HG03097 (cell line): ENCODE results near the gene SOX6.

Source experiments
- ATAC-seq: cut with Tn5 transposase; IDR thresholded peaks from one replicate; pipeline ENCODE4 v1.9.1; 2021; ENCODE audit not compliant: unreplicated experiment, low FRiP score

The SOX6 gene

GRCh38 chr11:15976433-15977045 lies 379.8 kb downstream of the SOX6 start:
- no peak for ATAC-seq

GRCh38 chr11:15975742-15976141 lies 380.6 kb downstream of the SOX6 start:
- ATAC-seq, result no peak

- no peak for ATAC-seq
Measured at GRCh38 chr11:15972838-15973237, 383.5 kb downstream of the SOX6 start.

GRCh38 chr11:15971215-15971546 lies 385.2 kb downstream of the SOX6 start:
- ATAC-seq, result no peak

- ATAC-seq, result no peak
Measured at GRCh38 chr11:15970506-15971214, 385.7 kb downstream of the SOX6 start.

GRCh38 chr11:15969701-15970329 lies 386.5 kb downstream of the SOX6 start:
- ATAC-seq, result no peak

- no peak for ATAC-seq
Measured at GRCh38 chr11:15969281-15969680, 387.1 kb downstream of the SOX6 start.

GRCh38 chr11:15968461-15969130 lies 387.8 kb downstream of the SOX6 start:
- ATAC-seq, result no peak

GRCh38 chr11:15967966-15968365 lies 388.4 kb downstream of the SOX6 start:
- no peak for ATAC-seq

- no peak for ATAC-seq
Measured at GRCh38 chr11:15967166-15967565, 389.2 kb downstream of the SOX6 start.

GRCh38 chr11:15965562-15966250 lies 390.6 kb downstream of the SOX6 start:
- no peak for ATAC-seq

- ATAC-seq, result no peak
Measured at GRCh38 chr11:15963266-15963665, 393.1 kb downstream of the SOX6 start.

- no peak for ATAC-seq
Measured at GRCh38 chr11:15958910-15959309, 397.4 kb downstream of the SOX6 start.

GRCh38 chr11:15957234-15957633 lies 399.1 kb downstream of the SOX6 start:
- ATAC-seq, result no peak

- no peak for ATAC-seq
Measured at GRCh38 chr11:15956302-15956701, 400.0 kb downstream of the SOX6 start.

- no peak for ATAC-seq
Measured at GRCh38 chr11:15955595-15955994, 400.8 kb downstream of the SOX6 start.

- no peak for ATAC-seq
Measured at GRCh38 chr11:15947681-15948648, 408.4 kb downstream of the SOX6 start.

- ATAC-seq, result no peak
Measured at GRCh38 chr11:15945726-15946125, 410.6 kb downstream of the SOX6 start.

GRCh38 chr11:15944460-15944859 lies 411.9 kb downstream of the SOX6 start:
- ATAC-seq, result no peak
